H1 (cell line): ENCODE results near the gene TEKT3. TPM values are rescaled to one million over a fixed set of nuclear protein-coding genes. Genes with fewer than 3 reads are reported as not detected.
A peak's percentile ranks its signal among the peaks of the same experiment; 100 is the strongest.

Experiments used
- ASH2L ChIP-seq: fragments of 200-600, 300-600 bp; sonication (generic); IDR thresholded peaks from one replicate; pipeline ENCODE4 v1.7.1; 2017; ENCODE audit warnings: low read length
- CEBPB ChIP-seq: IDR thresholded peaks from 2 replicates; pipeline ENCODE4 v1.6.1; 2012; ENCODE audit warnings: low read depth, low read length
- EP300 ChIP-seq, 2 experiments: IDR thresholded peaks; 1 replicate in 1 of 2; 2 replicates in 1 of 2; pipeline ENCODE4 v1.6.1; 2011 to 2012; ENCODE audit warnings: low read depth in 2 of 2, low read length in 2 of 2, mild to moderate bottlenecking in 2 of 2, borderline replicate concordance in 1 of 2, inconsistent platforms in 1 of 2, moderate library complexity in 1 of 2
- MAX ChIP-seq: IDR thresholded peaks from 2 replicates; pipeline ENCODE4 v1.6.1; 2012; ENCODE audit warnings: inconsistent platforms
- POLR2A ChIP-seq, 2 experiments: IDR thresholded peaks; 1 replicate in 1 of 2; 2 replicates in 1 of 2; pipeline ENCODE4 v1.6.1; 2011; ENCODE audit warnings: low read depth in 2 of 2, low read length in 2 of 2, mild to moderate bottlenecking in 2 of 2; ENCODE audit errors: control extremely low read depth in 1 of 2
- YY1 ChIP-seq: IDR thresholded peaks from 2 replicates; pipeline ENCODE4 v1.6.1; 2011; ENCODE audit warnings: low read depth, mild to moderate bottlenecking, low read length
- polyA plus RNA-seq, 7 experiments: library from polyadenylated mRNA; depleted of rRNA in 3 of 7; stranded (reverse) in 5 of 7; unstranded in 2 of 7; fragments of >200 nt in 5 of 7; fragments of 200-250 nt in 2 of 7; gene quantifications; 1 replicate in 5 of 7; 2 replicates in 1 of 7; 4 replicates in 1 of 7; pipeline versions ENCODE4 v1.2.1 to v1.2.3, GENCODE V29; 2011 to 2013; ENCODE audit warnings: missing spikeins in 2 of 7, mixed read lengths in 2 of 7
- total RNA-seq: library from RNA; stranded (reverse); fragmentation: NEBNext Ultra II Directional; extraction: Animal tissue kit (Norgen Biotek cat#: 25700); gene quantifications from 2 replicates; pipeline ENCODE4 v1.2.1, GENCODE V29; 2021

Gene TEKT3
- total and polyA plus RNA-seq, 2 of the 8 experiments (the other 6 are each of a cell fraction or from before 2014, with no cell fraction given), result 2.2 to 2.9 TPM

GRCh38 chr17:15332338-15332737, 9.1 kb downstream of the TEKT3 start (continued):
- TF ChIP-seq MAX (peak; percentile 44; the same call in 1 of the 2 replicates), CEBPB (0 out of 2 replicates have a peak, but pooled peaks have one; percentile 8), EP300 (IDR thresholded peaks at IDR 0.05; ENCODE audit: borderline replicate concordance in 1 of 2, low read depth in 2 of 2, low read length in 2 of 2) (peak in 1 of 2 experiments; percentile 91; a peak in 1 of 3 replicates), YY1 (0 out of 2 replicates have a peak, but pooled peaks have one; percentile 18), ASH2L (peak; percentile 73), POLR2A (IDR thresholded peaks at IDR 0.05; ENCODE audit: control extremely low read depth in 1 of 2, low read depth in 2 of 2, low read length in 2 of 2) (no peak)
